Measurements from ENCODE around the gene ZDHHC11. TPM values are rescaled to one million over a fixed set of nuclear protein-coding genes. Genes with fewer than 3 reads are reported as not detected.
"Not testable (repeated sequence)": the region's sequence is repeated elsewhere in the genome, so short reads cannot be mapped to it uniquely, and the experiment has no call there.

ZDHHC11 gene
- total RNA-seq, 2 experiments from 2014 or later = 10.7 to 32.0 TPM

DNA sequence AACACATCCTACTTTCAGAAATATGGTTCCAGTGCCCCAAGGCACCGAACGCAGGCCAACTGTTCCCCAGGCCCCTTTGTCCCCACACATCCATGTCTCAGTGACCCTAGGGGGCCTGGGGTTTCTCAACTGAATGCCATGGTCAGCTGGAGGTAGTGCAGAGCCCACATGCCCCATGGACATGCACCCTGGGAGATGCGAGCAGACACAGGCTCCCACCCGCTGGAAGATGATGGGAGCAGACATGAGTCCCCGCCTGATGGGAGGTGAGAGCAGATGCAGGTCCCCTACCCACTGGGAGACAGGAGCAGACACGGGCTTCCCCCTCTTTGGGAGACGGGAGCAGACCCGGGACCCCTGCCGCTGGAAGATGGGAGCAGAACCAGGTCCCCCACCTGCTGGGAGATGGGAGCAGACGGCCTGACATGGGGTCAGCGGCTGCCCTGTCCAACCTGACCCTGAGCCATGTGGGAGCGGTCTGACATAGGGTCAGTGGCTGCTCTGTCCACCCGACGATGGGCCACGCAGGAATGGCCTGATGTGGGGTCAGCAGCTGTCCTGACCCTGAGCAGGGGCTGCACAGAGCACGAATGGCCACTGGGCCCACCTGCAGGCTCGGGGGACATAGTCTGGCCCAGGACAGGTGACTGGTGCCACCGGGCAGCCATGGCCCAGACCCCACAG lies 84.7 kb downstream of the ZDHHC11 start:
- TF ChIP-seq, protein P1, sequence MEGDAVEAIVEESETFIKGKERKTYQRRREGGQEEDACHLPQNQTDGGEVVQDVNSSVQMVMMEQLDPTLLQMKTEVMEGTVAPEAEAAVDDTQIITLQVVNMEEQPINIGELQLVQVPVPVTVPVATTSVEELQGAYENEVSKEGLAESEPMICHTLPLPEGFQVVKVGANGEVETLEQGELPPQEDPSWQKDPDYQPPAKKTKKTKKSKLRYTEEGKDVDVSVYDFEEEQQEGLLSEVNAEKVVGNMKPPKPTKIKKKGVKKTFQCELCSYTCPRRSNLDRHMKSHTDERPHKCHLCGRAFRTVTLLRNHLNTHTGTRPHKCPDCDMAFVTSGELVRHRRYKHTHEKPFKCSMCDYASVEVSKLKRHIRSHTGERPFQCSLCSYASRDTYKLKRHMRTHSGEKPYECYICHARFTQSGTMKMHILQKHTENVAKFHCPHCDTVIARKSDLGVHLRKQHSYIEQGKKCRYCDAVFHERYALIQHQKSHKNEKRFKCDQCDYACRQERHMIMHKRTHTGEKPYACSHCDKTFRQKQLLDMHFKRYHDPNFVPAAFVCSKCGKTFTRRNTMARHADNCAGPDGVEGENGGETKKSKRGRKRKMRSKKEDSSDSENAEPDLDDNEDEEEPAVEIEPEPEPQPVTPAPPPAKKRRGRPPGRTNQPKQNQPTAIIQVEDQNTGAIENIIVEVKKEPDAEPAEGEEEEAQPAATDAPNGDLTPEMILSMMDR (conservative IDR thresholded peaks at IDR 0.05; ENCODE audit: low read length) = no peak
- TF ChIP-seq EZH2phosphoT487 (IDR thresholded peaks at IDR 0.05; ENCODE audit: borderline replicate concordance, low read depth, low read length) = no peak
- DNase-seq (ENCODE audit: low spot score) = no peak
- intact Hi-C loops (cut with micrococcal nuclease; ENCODE audit: unreplicated experiment) = no loop called here
- Histone ChIP-seq H2AFZ (ENCODE audit: low read length) (no peak overlapping the region), H3K9me2 (ENCODE audit: insufficient read depth, low read length) (no peaks in the 10 kb centered on the region), H4K20me1 (ENCODE audit: insufficient read depth, low read length) (no peaks in the 10 kb centered on the region), H3K27ac (ENCODE audit: low read depth, low read length, poor library complexity, severe bottlenecking) (no peak overlapping the region), H3K4me1 (ENCODE audit: insufficient read depth, low read length, poor library complexity, severe bottlenecking) (no peaks in the 10 kb centered on the region), H3K79me2 (ENCODE audit: insufficient read depth, low read depth, low read length) (no peaks in the 10 kb centered on the region), H3K4me3 (ENCODE audit: low read depth, low read length, poor library complexity, severe bottlenecking) (no peak overlapping the region), H3K4me2 (ENCODE audit: low read length) (no peak overlapping the region), H3K36me3 (ENCODE audit: insufficient read depth, low read length) (no peaks in the 10 kb centered on the region), H3K9me3 (ENCODE audit: low read length) (no peaks in the 10 kb centered on the region)
- BruUV-seq (replicated peaks) = no TSS peak
- CTCF ChIA-PET (ENCODE audit: unreplicated experiment) = no interaction called here
- POLR2A ChIA-PET = no interaction called here

DNA sequence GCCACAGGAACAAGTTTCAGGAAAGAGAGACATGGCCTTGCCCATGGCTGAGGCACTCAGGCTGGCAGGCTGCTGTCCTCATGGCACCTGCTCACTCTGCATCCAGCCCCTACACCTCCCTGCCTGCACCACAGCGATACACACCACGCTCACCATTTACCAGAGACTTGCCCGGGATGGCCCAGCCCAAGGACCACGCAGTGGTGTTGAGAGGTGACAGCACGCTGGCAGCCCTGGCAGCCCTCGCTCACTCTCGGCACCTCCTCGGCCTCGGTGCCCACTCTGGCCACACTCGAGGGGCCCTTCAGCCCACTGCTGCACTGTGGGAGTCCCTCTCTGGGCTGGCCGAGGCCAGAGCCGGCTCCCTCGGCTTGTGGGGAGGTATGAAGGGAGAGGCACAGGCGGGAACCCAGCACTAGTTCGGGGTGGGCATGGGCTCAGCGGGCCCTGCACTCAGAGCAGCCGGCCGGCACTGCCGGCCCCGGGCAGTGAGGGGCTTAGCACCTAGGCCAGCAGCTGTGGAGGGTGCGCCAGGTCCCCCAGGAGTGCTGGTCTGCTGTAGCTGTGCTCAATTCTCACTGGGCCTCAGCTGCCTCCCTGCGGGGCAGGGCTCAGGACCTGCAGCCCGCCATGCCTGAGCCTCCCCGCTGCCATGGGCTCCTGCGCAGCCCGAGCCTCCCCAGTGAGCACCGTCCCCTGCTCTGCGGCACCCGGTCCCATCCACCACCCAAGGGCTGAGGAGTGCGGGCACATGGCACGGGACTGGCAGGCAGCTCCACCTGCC lies 86.6 kb downstream of the ZDHHC11 start:
- no peak for DNase-seq (ENCODE audit: low spot score)
- no peaks in the 10 kb centered on the region for H3K79me2 ChIP-seq (ENCODE audit: insufficient read depth, low read depth, low read length)
- H3K4me2 ChIP-seq (ENCODE audit: low read length) = no peak overlapping the region
- H3K36me3 ChIP-seq (ENCODE audit: insufficient read depth, low read length) = no peaks in the 10 kb centered on the region
- ChIA-PET CTCF (ENCODE audit: unreplicated experiment) (no interaction called here), POLR2A (no interaction called here)
- TF ChIP-seq, protein P1 (conservative IDR thresholded peaks at IDR 0.05; ENCODE audit: low read length) = no peak
- no peak for TF ChIP-seq EZH2phosphoT487 (IDR thresholded peaks at IDR 0.05; ENCODE audit: borderline replicate concordance, low read depth, low read length)
- intact Hi-C loops (cut with micrococcal nuclease; ENCODE audit: unreplicated experiment) = no loop called here
- no peaks in the 10 kb centered on the region for H3K9me3 ChIP-seq (ENCODE audit: low read length)
- no TSS peak for BruUV-seq (replicated peaks)
- H3K4me3 ChIP-seq (ENCODE audit: low read depth, low read length, poor library complexity, severe bottlenecking) = no peak overlapping the region
- H3K9me2 ChIP-seq (ENCODE audit: insufficient read depth, low read length) = no peaks in the 10 kb centered on the region
- no peak overlapping the region for H3K27ac ChIP-seq (ENCODE audit: low read depth, low read length, poor library complexity, severe bottlenecking)
- no peaks in the 10 kb centered on the region for H3K4me1 ChIP-seq (ENCODE audit: insufficient read depth, low read length, poor library complexity, severe bottlenecking)
- no peak overlapping the region for H2AFZ ChIP-seq (ENCODE audit: low read length)
- no peaks in the 10 kb centered on the region for H4K20me1 ChIP-seq (ENCODE audit: insufficient read depth, low read length)

DNA sequence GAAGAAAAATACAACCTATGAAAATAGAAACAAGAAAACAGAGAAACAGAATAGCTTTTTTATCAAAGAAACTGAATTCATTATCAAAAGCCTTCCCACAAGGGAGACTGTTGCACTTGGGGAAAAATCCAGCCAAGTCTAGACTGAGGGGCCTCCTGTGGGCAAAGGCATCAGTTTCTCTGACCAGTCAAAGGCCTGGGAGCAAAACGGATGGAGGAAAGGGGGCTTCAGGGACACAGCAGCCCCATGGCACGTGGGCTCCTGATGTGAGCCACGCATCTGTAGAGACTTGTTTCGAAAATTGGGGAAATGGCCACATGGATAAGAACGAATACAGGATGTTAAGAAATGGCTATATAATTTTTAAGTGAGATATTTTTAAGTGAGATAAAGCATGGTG lies 87.4 kb downstream of the ZDHHC11 start:
- no TSS peak for BruUV-seq (replicated peaks)
- POLR2A ChIA-PET = no interaction called here
- Histone ChIP-seq H3K27ac (ENCODE audit: low read depth, low read length, poor library complexity, severe bottlenecking) (no peak overlapping the region), H3K79me2 (ENCODE audit: insufficient read depth, low read depth, low read length) (no peaks in the 10 kb centered on the region), H2AFZ (ENCODE audit: low read length) (no peak overlapping the region), H4K20me1 (ENCODE audit: insufficient read depth, low read length) (no peaks in the 10 kb centered on the region), H3K4me1 (ENCODE audit: insufficient read depth, low read length, poor library complexity, severe bottlenecking) (no peaks in the 10 kb centered on the region), H3K4me3 (ENCODE audit: low read depth, low read length, poor library complexity, severe bottlenecking) (no peak overlapping the region), H3K9me3 (ENCODE audit: low read length) (no peaks in the 10 kb centered on the region), H3K36me3 (ENCODE audit: insufficient read depth, low read length) (no peaks in the 10 kb centered on the region), H3K9me2 (ENCODE audit: insufficient read depth, low read length) (no peaks in the 10 kb centered on the region), H3K4me2 (ENCODE audit: low read length) (no peak overlapping the region)
- CTCF ChIA-PET (ENCODE audit: unreplicated experiment) = no interaction called here
- DNase-seq (ENCODE audit: low spot score) = no peak
- intact Hi-C loops (cut with micrococcal nuclease; ENCODE audit: unreplicated experiment) = no loop called here
- no peak for TF ChIP-seq EZH2phosphoT487 (IDR thresholded peaks at IDR 0.05; ENCODE audit: borderline replicate concordance, low read depth, low read length)
- TF ChIP-seq, protein P1 (conservative IDR thresholded peaks at IDR 0.05; ENCODE audit: low read length) = no peak

DNA sequence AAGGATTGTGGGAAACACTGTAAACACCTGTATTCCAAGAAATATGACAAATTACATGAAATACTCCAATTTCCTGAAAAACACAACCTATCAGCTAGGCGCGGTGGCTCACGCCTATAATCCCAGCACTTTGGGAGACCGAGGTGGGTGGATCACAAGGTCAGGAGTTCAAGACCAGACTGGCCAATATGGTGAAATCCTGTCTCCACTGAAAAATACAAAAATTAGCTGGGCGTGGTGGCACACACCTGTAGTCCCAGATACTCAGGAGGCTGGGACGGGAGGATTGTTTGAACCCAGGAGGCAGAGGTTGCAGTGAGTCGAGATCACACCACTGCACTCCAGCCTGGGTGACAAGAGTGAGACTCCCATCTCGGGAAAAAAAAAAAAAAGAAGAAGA lies 87.8 kb downstream of the ZDHHC11 start:
- POLR2A ChIA-PET; BruUV-seq (replicated peaks); H3K9me2 ChIP-seq (ENCODE audit: insufficient read depth, low read length): not testable (repeated sequence)

More for the DNA sequence above, 87.8 kb downstream of the ZDHHC11 start:
- DNase-seq (ENCODE audit: low spot score); intact Hi-C loops (cut with micrococcal nuclease; ENCODE audit: unreplicated experiment); H3K79me2 ChIP-seq (ENCODE audit: insufficient read depth, low read depth, low read length); H3K36me3 ChIP-seq (ENCODE audit: insufficient read depth, low read length); H3K27ac ChIP-seq (ENCODE audit: low read depth, low read length, poor library complexity, severe bottlenecking); H2AFZ ChIP-seq (ENCODE audit: low read length); H3K4me3 ChIP-seq (ENCODE audit: low read depth, low read length, poor library complexity, severe bottlenecking); H3K4me2 ChIP-seq (ENCODE audit: low read length); H4K20me1 ChIP-seq (ENCODE audit: insufficient read depth, low read length); CTCF ChIA-PET (ENCODE audit: unreplicated experiment); H3K4me1 ChIP-seq (ENCODE audit: insufficient read depth, low read length, poor library complexity, severe bottlenecking); H3K9me3 ChIP-seq (ENCODE audit: low read length): not testable (repeated sequence)
